OCI-LY1 (cell line): ENCODE measurements around the gene RAB25.

ENCODE experiments used
- H2AFZ ChIP-seq: fragments of 200-600 bp; sonication (generic), shearing (Covaris generic); 2 replicates; pipeline ENCODE4 v1.6.0; 2014; ENCODE audit warnings: antibody characterized with exemption, mild to moderate bottlenecking, low read length
- H3F3A ChIP-seq: fragments of 200-600 bp; sonication (generic), shearing (Covaris generic); 2 replicates; pipeline ENCODE4 v1.6.0; 2014; ENCODE audit warnings: mild to moderate bottlenecking, antibody characterized with exemption, low read length, moderate library complexity; ENCODE audit not compliant: insufficient read depth
- H3K27ac ChIP-seq: fragments of 200-600 bp; sonication (generic); 2 replicates; pipeline ENCODE4 v1.5.1; 2014; ENCODE audit warnings: low read length, mixed run types, mild to moderate bottlenecking, low read depth; ENCODE audit not compliant: poor library complexity, severe bottlenecking
- H3K27me3 ChIP-seq: fragments of 200-600 bp; sonication (generic); 2 replicates; pipeline ENCODE4 v1.6.0; 2014; ENCODE audit warnings: antibody characterized with exemption, mild to moderate bottlenecking, low read length, moderate library complexity; ENCODE audit not compliant: insufficient read depth
- H3K36me3 ChIP-seq: fragments of 200-600 bp; sonication (generic); 2 replicates; pipeline ENCODE4 v1.6.1; 2014; ENCODE audit warnings: mild to moderate bottlenecking, antibody characterized with exemption, low read length, moderate library complexity, mixed read lengths; ENCODE audit not compliant: insufficient read depth
- H3K4me1 ChIP-seq: fragments of 200-600 bp; sonication (generic); 2 replicates; pipeline ENCODE4 v1.5.1; 2014; ENCODE audit warnings: mild to moderate bottlenecking, low read length, moderate library complexity; ENCODE audit not compliant: insufficient read depth, severe bottlenecking
- H3K4me2 ChIP-seq: fragments of 200-600 bp; sonication (generic), shearing (Covaris generic); 2 replicates; pipeline ENCODE4 v1.6.1; 2014; ENCODE audit warnings: low read length
- H3K4me3 ChIP-seq: fragments of 200-600 bp; sonication (generic); 2 replicates; pipeline ENCODE4 v1.5.1; 2014; ENCODE audit warnings: low read length, low read depth, mild to moderate bottlenecking, mixed read lengths; ENCODE audit not compliant: poor library complexity, severe bottlenecking
- H3K79me2 ChIP-seq: fragments of 200-600 bp; shearing (Covaris generic); 2 replicates; pipeline ENCODE4 v1.6.1; 2016; ENCODE audit warnings: mixed run types, low read length, mixed read lengths; ENCODE audit not compliant: insufficient read depth
- H3K9ac ChIP-seq: fragments of 200-600 bp; sonication (generic), shearing (Covaris generic); 2 replicates; pipeline ENCODE4 v1.6.1; 2014; ENCODE audit warnings: mild to moderate bottlenecking, low read length, mixed read lengths
- H3K9me2 ChIP-seq: fragments of 200-600 bp; sonication (generic), shearing (Covaris generic); 2 replicates; pipeline ENCODE4 v1.6.1; 2014; ENCODE audit warnings: low read depth, mild to moderate bottlenecking, low read length, mixed read lengths
- H3K9me3 ChIP-seq: fragments of 200-600 bp; shearing (Covaris generic); 2 replicates; pipeline ENCODE4 v1.6.1; 2014; ENCODE audit warnings: low read length, mixed read lengths
- H4K20me1 ChIP-seq: fragments of 200-600 bp; sonication (generic), shearing (Covaris generic); 2 replicates; pipeline ENCODE4 v1.6.0; 2016; ENCODE audit warnings: mild to moderate bottlenecking, low read length; ENCODE audit not compliant: insufficient read depth
- CTCF ChIP-seq: fragments of 200-600 bp; sonication (generic), shearing (Covaris generic); IDR thresholded peaks from 2 replicates; pipeline ENCODE4 v1.5.1; 2017; ENCODE audit warnings: mild to moderate bottlenecking, antibody characterized with exemption, low read length, moderate library complexity, mixed read lengths
- EZH2 ChIP-seq: fragments of 200-600 bp; sonication (generic), shearing (Covaris generic); IDR thresholded peaks from 2 replicates; pipeline ENCODE4 v1.8.0; 2017; ENCODE audit warnings: borderline replicate concordance, mixed run types, mild to moderate bottlenecking, antibody characterized with exemption, low read length, moderate library complexity, mixed read lengths

RAB25 gene

DNA sequence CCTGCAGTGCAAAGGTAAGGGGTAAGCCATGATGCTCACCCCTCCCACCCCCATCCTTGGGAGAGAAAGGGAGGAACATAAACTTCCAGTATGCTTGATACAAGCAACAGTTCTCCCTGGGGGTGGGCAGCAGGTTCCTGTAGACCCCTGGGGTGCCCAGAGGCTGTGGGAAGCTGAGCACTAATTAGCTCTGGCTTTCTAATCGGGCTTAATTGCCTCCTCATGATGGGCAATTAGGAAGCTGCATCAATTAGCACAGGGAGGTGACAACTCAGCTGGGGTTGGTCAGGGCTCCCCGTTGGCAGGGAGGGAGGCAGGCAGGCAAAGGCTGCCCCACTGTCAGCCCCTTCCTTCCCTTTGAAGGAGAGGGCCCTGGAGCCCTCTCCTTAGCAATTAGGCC lies 37.8 kb downstream of the RAB25 start:
- Histone ChIP-seq H3K27ac (no peak overlapping the region), H3K36me3 (no peaks in the 10 kb centered on the region), H3K4me3 (no peak overlapping the region), H3K4me1 (no peaks in the 10 kb centered on the region), H3K27me3 (peaks cover under 1% of the 10 kb centered on the region; the same call in 1 of the 2 replicates), H3K9ac (no peak overlapping the region), H4K20me1 (no peaks in the 10 kb centered on the region), H3K79me2 (no peaks in the 10 kb centered on the region), H3F3A (no peaks in the 10 kb centered on the region), H3K4me2 (no peak overlapping the region), H3K9me2 (no peaks in the 10 kb centered on the region), H2AFZ (no peak overlapping the region), H3K9me3 (no peaks in the 10 kb centered on the region)
- TF ChIP-seq CTCF, result no peak
- no peak for TF ChIP-seq EZH2

DNA sequence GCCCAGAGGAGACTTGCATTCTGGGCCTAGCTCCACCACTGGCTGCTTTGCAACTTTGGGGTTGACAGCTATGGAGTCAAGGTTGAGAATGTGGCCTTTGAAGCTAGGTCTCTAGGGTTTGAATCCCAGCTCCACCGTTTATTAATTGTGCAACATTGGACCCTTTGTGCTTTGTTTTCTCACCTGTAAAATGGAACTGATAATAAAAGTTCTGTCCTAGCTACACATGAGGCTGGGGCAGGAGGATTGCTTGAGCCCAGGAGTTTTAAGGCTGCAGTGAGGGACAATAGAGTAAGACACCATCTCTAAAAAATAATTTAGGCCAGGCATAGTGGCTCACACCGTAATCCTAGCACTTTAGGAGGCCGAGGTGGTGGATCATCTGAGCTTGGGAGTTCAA lies 38.3 kb downstream of the RAB25 start:
- no peak overlapping the region for H2AFZ ChIP-seq
- H3K4me2 ChIP-seq, result no peak overlapping the region
- no peaks in the 10 kb centered on the region for H3K9me3 ChIP-seq
- no peaks in the 10 kb centered on the region for H3K79me2 ChIP-seq
- no peaks in the 10 kb centered on the region for H3K4me1 ChIP-seq
- no peak overlapping the region for H3K4me3 ChIP-seq
- H3K36me3 ChIP-seq, result no peaks in the 10 kb centered on the region
- H3K27ac ChIP-seq, result no peak overlapping the region
- peaks cover 4% of the 10 kb centered on the region; the same call in 1 of the 2 replicates for H3K27me3 ChIP-seq
- H3F3A ChIP-seq, result no peaks in the 10 kb centered on the region
- H4K20me1 ChIP-seq, result no peaks in the 10 kb centered on the region
- H3K9me2 ChIP-seq, result no peaks in the 10 kb centered on the region
- no peak for TF ChIP-seq EZH2
- TF ChIP-seq CTCF, result no peak
- H3K9ac ChIP-seq, result no peak overlapping the region

DNA sequence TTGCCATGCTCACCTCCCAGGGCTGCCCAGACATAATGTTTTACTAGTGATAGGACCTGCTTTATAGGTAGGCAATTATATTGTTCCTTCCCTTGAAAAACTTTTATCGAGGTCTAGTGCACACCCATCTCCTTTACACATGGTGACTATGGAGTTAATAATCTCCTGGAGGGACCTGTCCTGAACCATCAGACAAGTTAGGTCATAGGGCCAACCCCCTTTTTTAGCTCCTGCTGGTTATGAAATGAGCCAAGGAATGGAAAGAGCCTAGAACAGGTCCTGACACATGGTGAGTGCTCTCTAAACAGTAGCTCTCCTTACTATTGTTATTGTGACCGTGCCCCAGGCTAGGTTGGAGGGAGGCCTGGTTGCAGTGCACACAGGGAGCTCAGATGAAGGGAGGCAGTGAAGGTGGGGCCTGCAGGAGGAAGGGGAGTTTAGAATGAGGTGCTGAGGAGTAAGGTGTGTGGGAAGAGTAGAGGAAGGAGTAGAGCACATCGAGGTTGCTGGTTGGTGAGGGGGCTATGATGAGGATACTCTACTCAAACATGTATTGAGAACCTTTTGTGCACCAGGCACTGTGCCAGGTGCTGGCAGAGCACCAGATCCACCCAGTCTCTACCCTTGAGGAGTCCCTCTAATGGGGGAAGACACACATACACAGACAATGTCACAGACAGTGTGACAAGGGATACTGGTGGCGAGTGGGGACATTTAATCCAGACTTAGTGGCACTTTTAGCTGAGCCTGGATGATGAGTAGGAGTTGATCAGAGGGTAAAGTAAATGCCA lies 39.4 kb downstream of the RAB25 start:
- no peak overlapping the region for H2AFZ ChIP-seq

More for the DNA sequence above, 39.4 kb downstream of the RAB25 start:
- Histone ChIP-seq H3K9ac (no peak overlapping the region), H3K4me2 (no peak overlapping the region), H3K36me3 (no peaks in the 10 kb centered on the region), H4K20me1 (no peaks in the 10 kb centered on the region), H3K4me3 (no peak overlapping the region), H3K4me1 (peaks cover 3% of the 10 kb centered on the region), H3K9me3 (no peaks in the 10 kb centered on the region), H3K79me2 (no peaks in the 10 kb centered on the region), H3K9me2 (no peaks in the 10 kb centered on the region), H3F3A (no peaks in the 10 kb centered on the region), H3K27me3 (peaks cover 9% of the 10 kb centered on the region), H3K27ac (no peak overlapping the region)
- TF ChIP-seq CTCF (no peak), EZH2 (no peak)
